ENCODE results near the gene GIMAP6.
"Not testable (repeated sequence)": the region's sequence is repeated elsewhere in the genome, so short reads cannot be mapped to it uniquely, and the experiment has no call there.

GIMAP6 gene

GRCh38 chr7:150645259-150646020 is 13.3 kb upstream of the GIMAP6 start:
- DNase-seq: no peak

GRCh38 chr7:150642926-150643325 is 10.7 kb upstream of the GIMAP6 start:
- no peak for DNase-seq

- no peak for DNase-seq
These were observed 9.7 kb upstream of the GIMAP6 start for GRCh38 chr7:150641854-150642253.

GRCh38 chr7:150633926-150634325 is 1.7 kb upstream of the GIMAP6 start:
- DNase-seq: no peak

GRCh38 chr7:150631084-150631826 is 930 bp downstream of the GIMAP6 start:
- peak; percentile 15 for DNase-seq

- DNase-seq: no peak
These were observed 2.8 kb downstream of the GIMAP6 start for GRCh38 chr7:150629347-150629746.

- no peak for DNase-seq
These were observed 4.2 kb downstream of the GIMAP6 start for GRCh38 chr7:150627959-150628358.

- DNase-seq: no peak
These were observed 5.5 kb downstream of the GIMAP6 start for GRCh38 chr7:150626696-150627095.

GRCh38 chr7:150621376-150621775 is 10.8 kb downstream of the GIMAP6 start:
- DNase-seq: no peak

GRCh38 chr7:150620617-150621371 is 11.4 kb downstream of the GIMAP6 start:
- no peak for DNase-seq

- peak; percentile 21 for DNase-seq
These were observed 12.1 kb downstream of the GIMAP6 start for GRCh38 chr7:150620061-150620460.

- DNase-seq: not testable (repeated sequence)
These were observed 16.9 kb downstream of the GIMAP6 start for GRCh38 chr7:150615221-150615755.

- not testable (repeated sequence) for DNase-seq
These were observed 17.8 kb downstream of the GIMAP6 start for GRCh38 chr7:150614426-150614825.

- no peak for DNase-seq
These were observed 18.3 kb downstream of the GIMAP6 start for GRCh38 chr7:150613880-150614279.

GRCh38 chr7:150612925-150613324 is 19.3 kb downstream of the GIMAP6 start:
- no peak for DNase-seq

GRCh38 chr7:150610233-150610632 is 22.0 kb downstream of the GIMAP6 start:
- peak; percentile 59 for DNase-seq

GRCh38 chr7:150603600-150603999 is 28.6 kb downstream of the GIMAP6 start:
- not testable (repeated sequence) for DNase-seq

- DNase-seq: no peak
These were observed 36.8 kb downstream of the GIMAP6 start for GRCh38 chr7:150595361-150595760.

- no peak for DNase-seq
These were observed 37.4 kb downstream of the GIMAP6 start for GRCh38 chr7:150594805-150595204.

- no peak for DNase-seq
These were observed 44.6 kb downstream of the GIMAP6 start for GRCh38 chr7:150587551-150587950.

- peak; percentile 96 for DNase-seq
These were observed 45.4 kb downstream of the GIMAP6 start for GRCh38 chr7:150586785-150587152.

- DNase-seq: no peak
These were observed 46.0 kb downstream of the GIMAP6 start for GRCh38 chr7:150586068-150586784.

- DNase-seq: no peak
These were observed 47.0 kb downstream of the GIMAP6 start for GRCh38 chr7:150585199-150585598.
